NB4 (cell line): Measurements from ENCODE around the gene SFTPD.

Source experiments
- CTCF ChIP-seq: IDR thresholded peaks from one replicate; pipeline ENCODE4 v1.5.1; 2012; ENCODE audit warnings: low read depth, low read length
- POLR2A ChIP-seq: IDR thresholded peaks from 2 replicates; pipeline ENCODE4 v1.6.1; 2011; ENCODE audit warnings: mild to moderate bottlenecking; ENCODE audit not compliant: insufficient read length; ENCODE audit errors: extremely low read depth

GRCh38 chr10:79932841-79933379, 16.0 kb downstream of the SFTPD start:
- TF ChIP-seq CTCF (no peak), POLR2A (no peak)
